HG02973 (cell line): ENCODE data around the gene FEV.

Source experiments
- ATAC-seq: cut with Tn5 transposase; IDR thresholded peaks from one replicate; pipeline ENCODE4 v1.9.1; 2021; ENCODE audit warnings: moderate library complexity; ENCODE audit not compliant: unreplicated experiment

The FEV gene

GRCh38 chr2:218985021-218985324 lies at the start of gene FEV:
TSS of gene FEV (minus strand) at chr2:218985184. CDS start at chr2:218985075, 109 bp downstream.
- no peak for ATAC-seq

- no peak for ATAC-seq
Measured at GRCh38 chr2:219032051-219032745, 47.2 kb upstream of the FEV start.

GRCh38 chr2:219031005-219031738 lies 46.2 kb upstream of the FEV start:
- no peak for ATAC-seq

GRCh38 chr2:219030177-219030940 lies 45.4 kb upstream of the FEV start:
- ATAC-seq: no peak

GRCh38 chr2:219029829-219030165 lies 44.8 kb upstream of the FEV start:
- peak; percentile 79 for ATAC-seq

GRCh38 chr2:219028996-219029828 lies 44.2 kb upstream of the FEV start:
- ATAC-seq: no peak

GRCh38 chr2:219028141-219028540 lies 43.2 kb upstream of the FEV start:
- no peak for ATAC-seq

GRCh38 chr2:219027511-219028055 lies 42.6 kb upstream of the FEV start:
- no peak for ATAC-seq

- no peak for ATAC-seq
Measured at GRCh38 chr2:219026946-219027345, 42.0 kb upstream of the FEV start.

GRCh38 chr2:219025637-219026585 lies 40.9 kb upstream of the FEV start:
- ATAC-seq: no peak

GRCh38 chr2:219024059-219024458 lies 39.1 kb upstream of the FEV start:
- no peak for ATAC-seq

GRCh38 chr2:219023045-219023605 lies 38.1 kb upstream of the FEV start:
- no peak for ATAC-seq

GRCh38 chr2:219022616-219023015 lies 37.6 kb upstream of the FEV start:
- ATAC-seq: no peak

GRCh38 chr2:219022041-219022440 lies 37.1 kb upstream of the FEV start:
- ATAC-seq: no peak

GRCh38 chr2:219021591-219021990 lies 36.6 kb upstream of the FEV start:
- ATAC-seq: no peak

GRCh38 chr2:219020604-219021365 lies 35.8 kb upstream of the FEV start:
- no peak for ATAC-seq

- ATAC-seq: no peak
Measured at GRCh38 chr2:219019436-219019835, 34.5 kb upstream of the FEV start.

- no peak for ATAC-seq
Measured at GRCh38 chr2:219018726-219019125, 33.7 kb upstream of the FEV start.

- ATAC-seq: no peak
Measured at GRCh38 chr2:219018286-219018685, 33.3 kb upstream of the FEV start.
